PC-3 (cell line): ENCODE data around the gene C9orf43.

ENCODE experiments used
- EZH2 ChIP-seq: fragments of 300-600 bp; sonication (generic); IDR thresholded peaks from one replicate; pipeline ENCODE4 v1.6.1; 2017; ENCODE audit warnings: antibody characterized with exemption, mild to moderate bottlenecking, low read length; ENCODE audit not compliant: unreplicated experiment
- EZH2phosphoT487 ChIP-seq: fragments of 300-600 bp; sonication (generic); IDR thresholded peaks from 2 replicates; pipeline ENCODE4 v1.6.1; 2018; ENCODE audit warnings: mild to moderate bottlenecking, antibody characterized with exemption, low read length, borderline replicate concordance
- TF ChIP-seq, protein P1 (sequence below): fragments of 300-600 bp; sonication (generic); conservative IDR thresholded peaks from 2 replicates; pipeline ENCODE4 v1.5.1; 2017; ENCODE audit warnings: antibody characterized with exemption, low read depth, mild to moderate bottlenecking, low read length

GRCh38 chr9:113391917-113392316 is 18.6 kb upstream of the C9orf43 start:
- TF ChIP-seq, protein P1, sequence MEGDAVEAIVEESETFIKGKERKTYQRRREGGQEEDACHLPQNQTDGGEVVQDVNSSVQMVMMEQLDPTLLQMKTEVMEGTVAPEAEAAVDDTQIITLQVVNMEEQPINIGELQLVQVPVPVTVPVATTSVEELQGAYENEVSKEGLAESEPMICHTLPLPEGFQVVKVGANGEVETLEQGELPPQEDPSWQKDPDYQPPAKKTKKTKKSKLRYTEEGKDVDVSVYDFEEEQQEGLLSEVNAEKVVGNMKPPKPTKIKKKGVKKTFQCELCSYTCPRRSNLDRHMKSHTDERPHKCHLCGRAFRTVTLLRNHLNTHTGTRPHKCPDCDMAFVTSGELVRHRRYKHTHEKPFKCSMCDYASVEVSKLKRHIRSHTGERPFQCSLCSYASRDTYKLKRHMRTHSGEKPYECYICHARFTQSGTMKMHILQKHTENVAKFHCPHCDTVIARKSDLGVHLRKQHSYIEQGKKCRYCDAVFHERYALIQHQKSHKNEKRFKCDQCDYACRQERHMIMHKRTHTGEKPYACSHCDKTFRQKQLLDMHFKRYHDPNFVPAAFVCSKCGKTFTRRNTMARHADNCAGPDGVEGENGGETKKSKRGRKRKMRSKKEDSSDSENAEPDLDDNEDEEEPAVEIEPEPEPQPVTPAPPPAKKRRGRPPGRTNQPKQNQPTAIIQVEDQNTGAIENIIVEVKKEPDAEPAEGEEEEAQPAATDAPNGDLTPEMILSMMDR = no peak
- TF ChIP-seq EZH2 = no peak
- no peak for TF ChIP-seq EZH2phosphoT487
